GF-D8 (cell line): ENCODE data around the gene MGAT5.

Experiments used
- DNase-seq: peaks from one replicate; lab custom pipeline; 2025; lab: John Stamatoyannopoulos, UW

Gene MGAT5

GRCh38 chr2:134398300-134398699 is 144.4 kb downstream of the MGAT5 start:
- no peak for DNase-seq

GRCh38 chr2:134399096-134399495 is 145.2 kb downstream of the MGAT5 start:
- peak; percentile 26 for DNase-seq

GRCh38 chr2:134401081-134401497 is 147.2 kb downstream of the MGAT5 start:
- no peak for DNase-seq

- no peak for DNase-seq
Measured at GRCh38 chr2:134401789-134402188, 147.9 kb downstream of the MGAT5 start.

- DNase-seq = peak; percentile 89
Measured at GRCh38 chr2:134402410-134402809, 148.5 kb downstream of the MGAT5 start.

GRCh38 chr2:134405611-134406081 is 151.8 kb downstream of the MGAT5 start:
- no peak for DNase-seq

- no peak for DNase-seq
Measured at GRCh38 chr2:134406311-134406710, 152.4 kb downstream of the MGAT5 start.

GRCh38 chr2:134406736-134407135 is 152.9 kb downstream of the MGAT5 start:
- no peak for DNase-seq

GRCh38 chr2:134407154-134407890 is 153.4 kb downstream of the MGAT5 start:
- DNase-seq = no peak

GRCh38 chr2:134408386-134408785 is 154.5 kb downstream of the MGAT5 start:
- no peak for DNase-seq

GRCh38 chr2:134408791-134409190 is 154.9 kb downstream of the MGAT5 start:
- no peak for DNase-seq

- no peak for DNase-seq
Measured at GRCh38 chr2:134410006-134410405, 156.1 kb downstream of the MGAT5 start.

- no peak for DNase-seq
Measured at GRCh38 chr2:134410831-134411231, 157.0 kb downstream of the MGAT5 start.

- no peak for DNase-seq
Measured at GRCh38 chr2:134411279-134411827, 157.5 kb downstream of the MGAT5 start.

GRCh38 chr2:134411828-134412638 is 158.2 kb downstream of the MGAT5 start:
- DNase-seq = peak; percentile 58

GRCh38 chr2:134412639-134412999 is 158.7 kb downstream of the MGAT5 start:
- no peak for DNase-seq

GRCh38 chr2:134413430-134413829 is 159.6 kb downstream of the MGAT5 start:
- no peak for DNase-seq

GRCh38 chr2:134413912-134414311 is 160.0 kb downstream of the MGAT5 start:
- DNase-seq = no peak

- no peak for DNase-seq
Measured at GRCh38 chr2:134416018-134416417, 162.1 kb downstream of the MGAT5 start.

GRCh38 chr2:134416637-134417036 is 162.8 kb downstream of the MGAT5 start:
- no peak for DNase-seq

GRCh38 chr2:134417968-134418582 is 164.2 kb downstream of the MGAT5 start:
- no peak for DNase-seq

- DNase-seq = no peak
Measured at GRCh38 chr2:134420259-134420658, 166.4 kb downstream of the MGAT5 start.

GRCh38 chr2:134420920-134421319 is 167.0 kb downstream of the MGAT5 start:
- no peak for DNase-seq
